ENCODE data around the gene OMP. TPM values are rescaled to one million over a fixed set of nuclear protein-coding genes. Genes with fewer than 3 reads are reported as not detected.

The OMP gene
- total and polyA plus RNA-seq, 3 donors from 2014 or later, result 1.7 to 6.7 TPM; not detected in 1

DNA sequence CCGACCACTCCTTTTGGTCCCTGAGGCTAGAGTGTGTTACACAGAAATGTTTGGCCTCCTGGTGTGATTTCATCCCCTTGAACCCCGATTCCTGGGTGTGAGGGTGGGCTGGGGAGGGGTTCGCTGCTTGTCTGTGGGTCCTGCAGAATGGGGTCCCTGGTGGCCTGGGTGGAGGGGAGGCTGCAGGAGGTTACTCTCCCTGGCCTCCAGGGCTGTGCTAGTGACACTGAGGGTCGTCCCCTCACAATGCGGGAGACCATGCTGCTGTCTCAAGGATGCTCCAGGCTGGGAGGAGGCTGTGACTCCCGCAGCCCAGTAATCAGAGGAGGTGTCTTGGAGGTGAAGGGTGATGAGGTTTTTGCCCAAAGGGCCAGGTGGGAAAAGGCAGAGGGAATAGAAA lies 17.0 kb upstream of the OMP start:
- H3K36me3 ChIP-seq (ENCODE audit: low read depth, missing control alignments), result no peaks in the 10 kb centered on the region
- intact Hi-C loops (cut with DNase I; ENCODE audit: low total_unique reads), result loop anchor here (5.0 kb wide), 1 partner anchor 38 kb away; no protein-coding TSS in a partner anchor
- no peak for TF ChIP-seq POLR2A (IDR thresholded peaks at IDR 0.05)
- TF ChIP-seq, protein P1, sequence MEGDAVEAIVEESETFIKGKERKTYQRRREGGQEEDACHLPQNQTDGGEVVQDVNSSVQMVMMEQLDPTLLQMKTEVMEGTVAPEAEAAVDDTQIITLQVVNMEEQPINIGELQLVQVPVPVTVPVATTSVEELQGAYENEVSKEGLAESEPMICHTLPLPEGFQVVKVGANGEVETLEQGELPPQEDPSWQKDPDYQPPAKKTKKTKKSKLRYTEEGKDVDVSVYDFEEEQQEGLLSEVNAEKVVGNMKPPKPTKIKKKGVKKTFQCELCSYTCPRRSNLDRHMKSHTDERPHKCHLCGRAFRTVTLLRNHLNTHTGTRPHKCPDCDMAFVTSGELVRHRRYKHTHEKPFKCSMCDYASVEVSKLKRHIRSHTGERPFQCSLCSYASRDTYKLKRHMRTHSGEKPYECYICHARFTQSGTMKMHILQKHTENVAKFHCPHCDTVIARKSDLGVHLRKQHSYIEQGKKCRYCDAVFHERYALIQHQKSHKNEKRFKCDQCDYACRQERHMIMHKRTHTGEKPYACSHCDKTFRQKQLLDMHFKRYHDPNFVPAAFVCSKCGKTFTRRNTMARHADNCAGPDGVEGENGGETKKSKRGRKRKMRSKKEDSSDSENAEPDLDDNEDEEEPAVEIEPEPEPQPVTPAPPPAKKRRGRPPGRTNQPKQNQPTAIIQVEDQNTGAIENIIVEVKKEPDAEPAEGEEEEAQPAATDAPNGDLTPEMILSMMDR (IDR thresholded peaks at IDR 0.05), result no peak

DNA sequence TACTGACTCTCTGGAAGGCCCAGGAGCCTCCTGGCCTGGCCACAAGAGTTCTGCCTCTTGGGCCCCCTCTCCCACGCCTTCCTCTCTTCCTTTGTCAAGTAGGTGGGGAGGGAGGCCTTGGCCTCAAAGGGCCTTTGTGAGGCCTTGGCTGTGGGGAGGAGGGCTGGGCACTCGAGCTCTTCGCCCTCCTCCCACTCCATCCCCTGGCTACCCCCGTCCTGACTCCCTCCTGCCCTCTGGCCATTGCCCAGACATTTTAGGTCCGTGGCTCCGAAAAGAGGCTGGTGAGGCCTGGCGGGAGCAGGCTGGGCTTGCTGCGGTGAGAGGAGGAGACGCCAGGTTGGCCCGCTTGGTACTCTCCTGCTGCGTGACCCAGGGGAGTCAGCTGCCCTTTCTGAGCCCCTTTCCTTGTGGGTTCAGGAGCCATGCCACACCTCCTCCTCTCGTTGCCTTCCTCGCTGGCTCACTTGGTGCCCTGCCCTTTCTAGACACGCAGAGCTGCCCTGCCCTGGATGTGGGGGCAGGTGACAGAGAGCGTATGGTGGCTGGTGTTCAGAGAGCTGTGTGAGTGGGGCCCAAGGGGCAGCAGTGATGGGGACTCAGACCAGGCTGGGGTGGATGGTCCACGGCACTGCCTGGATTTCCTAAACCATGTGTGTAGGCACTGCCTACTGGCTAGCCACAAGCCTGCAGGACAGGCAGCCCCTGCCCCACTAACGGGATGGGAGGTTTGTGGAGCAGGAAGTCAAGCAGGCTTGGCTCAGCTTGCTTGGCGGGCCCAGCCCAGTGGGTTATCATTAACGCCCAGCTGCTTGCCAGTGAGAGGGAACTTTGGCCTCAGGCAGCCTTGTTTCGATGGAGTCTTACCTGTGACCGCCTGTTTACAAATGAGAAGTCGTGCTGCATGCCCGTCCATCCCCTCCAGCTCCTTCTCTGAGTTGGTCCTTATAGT lies 15.8 kb upstream of the OMP start:
- WGBS, 2 donors, result 47 to 62% methylated on average over 8 to 23 of the region's 23 CpGs
- intact Hi-C loops (cut with DNase I; ENCODE audit: low total_unique reads), result loop anchor here (5.0 kb wide), 1 partner anchor 39 kb away; no protein-coding TSS in a partner anchor
- H3K36me3 ChIP-seq (ENCODE audit: low read depth, missing control alignments), result no peaks in the 10 kb centered on the region
- H3K9me3 ChIP-seq, result no peaks in the 10 kb centered on the region
- DNase-seq, result peak; percentile 81
- no peak overlapping the region for H3K4me3 ChIP-seq
- peak overlapping the region; percentile 53 to 57 for H3K27ac ChIP-seq
- TF ChIP-seq, protein P1 (IDR thresholded peaks at IDR 0.05), result no peak
- TF ChIP-seq POLR2A (IDR thresholded peaks at IDR 0.05), result no peak
- peaks cover 73% of the 10 kb centered on the region for H3K4me1 ChIP-seq
- no peaks in the 10 kb centered on the region for H3K27me3 ChIP-seq

More for the DNA sequence above, 17.0 kb upstream of the OMP start:
- no peaks in the 10 kb centered on the region for H3K9me3 ChIP-seq
- H3K4me1 ChIP-seq, result peaks cover 73% of the 10 kb centered on the region
- no peak overlapping the region for H3K4me3 ChIP-seq
- DNase-seq, result no peak
- 72 to 77% methylated on average over 5 to 6 of the region's 6 CpGs for WGBS, 2 donors
- peak overlapping the region in 1 of 2 donors; percentile 57 for H3K27ac ChIP-seq
- no peaks in the 10 kb centered on the region for H3K27me3 ChIP-seq

DNA sequence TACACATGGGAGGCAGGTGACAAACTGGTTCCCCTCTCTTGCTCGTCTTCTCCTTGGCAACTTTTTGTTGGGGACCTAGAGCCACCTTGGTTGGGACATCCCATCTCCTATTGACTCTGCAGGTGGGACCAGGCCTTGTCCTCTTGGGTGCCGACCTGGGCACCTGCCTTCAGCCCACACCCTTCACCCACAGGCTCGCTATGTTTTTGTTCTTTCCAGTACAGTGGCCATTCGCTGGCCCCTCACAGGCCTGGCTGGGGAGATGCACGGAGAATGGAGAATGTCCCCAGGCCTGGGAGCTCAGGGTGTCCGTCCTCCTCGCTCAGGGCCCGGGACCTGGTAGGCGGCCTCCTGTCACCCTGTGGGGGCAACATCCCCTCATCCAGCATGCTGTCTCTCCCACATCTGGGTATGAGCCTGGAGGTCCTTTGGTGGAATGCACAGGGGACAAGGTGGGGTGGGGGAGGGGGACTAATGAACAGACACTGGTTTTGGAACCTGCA lies 14.9 kb upstream of the OMP start:
- H3K9me3 ChIP-seq, result no peaks in the 10 kb centered on the region
- intact Hi-C loops (cut with DNase I; ENCODE audit: low total_unique reads), result loop anchor here (5.0 kb wide), 1 partner anchor 40 kb away; no protein-coding TSS in a partner anchor
- no peak for TF ChIP-seq POLR2A (IDR thresholded peaks at IDR 0.05)
- TF ChIP-seq, protein P1 (IDR thresholded peaks at IDR 0.05), result no peak
- no peak for DNase-seq
- no peaks in the 10 kb centered on the region for H3K27me3 ChIP-seq
- WGBS, 2 donors, result 91 to 96% methylated on average over 3 to 9 of the region's 9 CpGs
- H3K27ac ChIP-seq, result peak overlapping the region in 1 of 2 donors; percentile 57
- peaks cover 69% of the 10 kb centered on the region for H3K4me1 ChIP-seq
- no peaks in the 10 kb centered on the region for H3K36me3 ChIP-seq (ENCODE audit: low read depth, missing control alignments)
- H3K4me3 ChIP-seq, result no peak overlapping the region

DNA sequence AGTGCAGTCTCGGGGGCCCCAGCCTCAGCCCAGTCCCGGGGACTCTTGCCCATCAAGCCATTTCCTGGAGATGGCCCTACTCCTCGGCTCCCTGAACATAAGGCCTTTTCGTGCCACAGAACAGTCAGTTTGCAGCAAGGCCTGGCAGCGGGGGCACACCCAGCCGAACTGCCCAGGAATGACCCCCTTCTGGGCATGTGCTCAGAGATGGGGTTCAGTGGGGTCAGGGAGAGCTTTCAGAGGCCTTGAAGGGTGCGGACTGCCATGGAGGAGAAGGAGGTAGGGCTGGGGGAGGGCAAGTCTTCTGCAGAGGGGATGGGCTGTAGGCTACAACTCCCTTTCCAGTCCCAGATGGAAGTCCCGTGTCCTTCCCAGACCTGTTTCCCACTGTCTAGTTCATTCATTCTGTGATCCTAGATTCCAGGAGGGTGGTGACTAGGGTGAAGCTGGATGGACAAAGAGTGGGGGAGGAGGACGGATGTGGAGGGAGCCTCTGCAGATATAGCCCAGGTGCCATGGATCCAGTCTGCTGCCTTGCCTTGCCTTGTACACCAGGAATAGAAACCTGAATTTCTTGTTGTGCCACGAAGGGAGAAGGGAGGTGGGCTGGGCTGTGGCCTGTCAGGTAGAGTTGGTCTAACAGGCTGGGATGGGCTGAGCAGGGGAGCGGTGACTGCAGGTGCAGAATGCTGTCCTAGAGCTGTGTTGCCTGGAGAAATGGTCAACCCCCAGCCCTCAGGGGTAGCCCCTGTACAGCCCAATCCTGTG lies 14.2 kb upstream of the OMP start:
- no peak for DNase-seq
- Histone ChIP-seq H3K27me3 (no peaks in the 10 kb centered on the region), H3K9me3 (no peaks in the 10 kb centered on the region), H3K4me3 (no peak overlapping the region), H3K36me3 (ENCODE audit: low read depth, missing control alignments) (no peaks in the 10 kb centered on the region), H3K27ac (no peak overlapping the region), H3K4me1 (peaks cover 62% of the 10 kb centered on the region)
- 66 to 79% methylated on average over 4 to 11 of the region's 11 CpGs for WGBS, 2 donors
- intact Hi-C loops (cut with DNase I; ENCODE audit: low total_unique reads), result loop anchor here (5.0 kb wide), 1 partner anchor 41 kb away; no protein-coding TSS in a partner anchor
- TF ChIP-seq, protein P1 (IDR thresholded peaks at IDR 0.05), result no peak
- TF ChIP-seq POLR2A (IDR thresholded peaks at IDR 0.05), result no peak
